ENCODE data around the gene CENPVL1.

DNA sequence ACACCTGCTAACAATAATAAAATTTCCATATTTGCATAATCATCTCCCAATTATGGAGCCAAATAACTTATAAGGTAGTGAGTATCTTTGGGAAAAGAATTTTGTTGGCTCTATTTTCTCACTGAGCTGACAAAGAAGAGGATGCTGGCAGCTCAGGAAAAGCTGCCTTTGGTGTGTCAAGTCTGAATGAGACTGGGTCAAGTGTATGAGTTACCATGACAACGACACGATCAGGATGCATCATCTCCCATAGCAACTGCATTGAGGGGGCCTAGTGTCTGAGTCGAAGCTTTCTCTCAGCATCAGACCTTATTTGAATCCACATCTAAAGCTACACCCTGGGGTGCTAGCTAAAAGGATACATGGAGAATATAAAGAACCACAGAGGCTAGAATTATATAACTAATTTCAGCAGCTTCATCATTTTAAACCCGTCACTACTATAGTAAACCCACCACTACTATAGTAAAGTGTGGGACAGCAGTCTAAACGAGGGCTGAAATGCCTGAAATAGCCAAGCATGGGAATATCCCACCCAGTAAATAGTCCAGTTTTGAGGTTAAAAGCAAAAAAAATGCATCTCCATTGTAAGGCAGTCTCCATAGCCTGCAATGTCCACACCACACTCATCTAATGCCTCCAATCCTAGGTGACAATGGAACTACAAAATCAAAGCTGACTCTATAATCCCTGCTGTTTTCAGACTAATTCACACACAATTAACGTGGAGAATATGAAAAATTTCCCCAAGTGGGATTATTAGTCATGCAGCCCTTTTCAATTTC, 48.9 kb downstream of the CENPVL1 start:
- TF ChIP-seq, protein P1, sequence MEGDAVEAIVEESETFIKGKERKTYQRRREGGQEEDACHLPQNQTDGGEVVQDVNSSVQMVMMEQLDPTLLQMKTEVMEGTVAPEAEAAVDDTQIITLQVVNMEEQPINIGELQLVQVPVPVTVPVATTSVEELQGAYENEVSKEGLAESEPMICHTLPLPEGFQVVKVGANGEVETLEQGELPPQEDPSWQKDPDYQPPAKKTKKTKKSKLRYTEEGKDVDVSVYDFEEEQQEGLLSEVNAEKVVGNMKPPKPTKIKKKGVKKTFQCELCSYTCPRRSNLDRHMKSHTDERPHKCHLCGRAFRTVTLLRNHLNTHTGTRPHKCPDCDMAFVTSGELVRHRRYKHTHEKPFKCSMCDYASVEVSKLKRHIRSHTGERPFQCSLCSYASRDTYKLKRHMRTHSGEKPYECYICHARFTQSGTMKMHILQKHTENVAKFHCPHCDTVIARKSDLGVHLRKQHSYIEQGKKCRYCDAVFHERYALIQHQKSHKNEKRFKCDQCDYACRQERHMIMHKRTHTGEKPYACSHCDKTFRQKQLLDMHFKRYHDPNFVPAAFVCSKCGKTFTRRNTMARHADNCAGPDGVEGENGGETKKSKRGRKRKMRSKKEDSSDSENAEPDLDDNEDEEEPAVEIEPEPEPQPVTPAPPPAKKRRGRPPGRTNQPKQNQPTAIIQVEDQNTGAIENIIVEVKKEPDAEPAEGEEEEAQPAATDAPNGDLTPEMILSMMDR (conservative IDR thresholded peaks at IDR 0.05 in 1 of 2, IDR thresholded peaks at IDR 0.05 in 1 of 2; ENCODE audit: extremely low read depth in 1 of 2, insufficient read depth in 1 of 2, low read depth in 1 of 2, low read length in 2 of 2) = no peak
- TF ChIP-seq EZH2 (IDR thresholded peaks at IDR 0.05; ENCODE audit: borderline replicate concordance, low read length) = no peak

Data from mammary epithelial cell (primary cell).